Sigmoid colon (tissue), 7 donors: ENCODE measurements around the gene ZNF607. TPM values are rescaled to one million over a fixed set of nuclear protein-coding genes. Genes with fewer than 3 reads are reported as not detected.

ENCODE experiments used
- DNase-seq: peaks from one replicate; pipeline ENCODE4 v3.0.0-alpha.2; 2019
- H3K27ac ChIP-seq, 4 donors: fragments of 200-600 bp; sonication (generic); one replicate each; pipeline ENCODE4 v1.5.1; 2016 to 2019; ENCODE audit warnings: mild to moderate bottlenecking in 1 of 4
- H3K27me3 ChIP-seq, 3 donors: fragments of 200-600 bp; sonication (generic); one replicate each; pipeline ENCODE4 v1.5.1; 2019; ENCODE audit warnings: mild to moderate bottlenecking in 1 of 3
- H3K36me3 ChIP-seq, 4 donors: fragments of 200-600 bp; sonication (generic); one replicate each; pipeline ENCODE4 v1.5.1; 2016 to 2019
- H3K4me1 ChIP-seq, 4 donors: fragments of 200-600 bp; sonication (generic); one replicate each; pipeline ENCODE4 v1.5.1; 2017 to 2019
- H3K4me3 ChIP-seq, 4 donors: fragments of 200-600 bp; sonication (generic); one replicate each; pipeline ENCODE4 v1.5.1; 2017 to 2019; ENCODE audit warnings: mild to moderate bottlenecking in 2 of 4, moderate library complexity in 1 of 4
- H3K9me3 ChIP-seq, 4 donors: fragments of 200-600 bp in 3 of 4; sonication (generic) in 3 of 4; one replicate each; pipeline versions ENCODE4 v1.5.1 to v1.6.1; 2013 to 2019
- EP300 ChIP-seq, 4 donors: sonication (generic); formaldehyde crosslinking; IDR thresholded peaks; one replicate each; pipeline ENCODE4 v1.6.1; 2017; ENCODE audit warnings: antibody characterized with exemption in 4 of 4
- POLR2A ChIP-seq, 2 donors: fragments of 450-650 bp; IDR thresholded peaks; one replicate each; pipeline ENCODE4 v1.6.1; 2016; ENCODE audit warnings: antibody characterized with exemption in 2 of 2, mild to moderate bottlenecking in 2 of 2, moderate library complexity in 2 of 2
- POLR2AphosphoS5 ChIP-seq, 4 donors: sonication (generic); formaldehyde crosslinking; IDR thresholded peaks; one replicate each; pipeline ENCODE4 v1.6.1; 2017; ENCODE audit warnings: antibody characterized with exemption in 4 of 4
- WGBS, 2 donors: extraction: QIAGEN DNeasy Blood & Tissue Kit; methylation state at CpG; one replicate each; pipeline ENCODE4 v1.1.7; 2013; 5-methylcytosine and 5-hydroxymethylcytosine counted together
- intact Hi-C: fragments of 100-400 bp; cut with DNase I; formaldehyde crosslinking; loops from one replicate; pipeline ENCODE4 v1.15.1; 2023
- polyA plus RNA-seq, 3 donors: library from polyadenylated mRNA; stranded (reverse); fragments of 200-250 nt; gene quantifications; one replicate each; pipeline ENCODE4 v1.2.3, GENCODE V29; 2013
- total RNA-seq, 4 donors: library from RNA; depleted of rRNA; stranded (reverse); fragments of >200 nt; gene quantifications; one replicate each; pipeline ENCODE4 v1.1.0, GENCODE V29; 2016
- TF ChIP-seq, protein P1 (sequence below), 4 experiments: fragments of 450-650 bp in 3 of 4; fragments of 200-600 bp in 1 of 4; IDR thresholded peaks; one replicate each; pipeline ENCODE4 v1.5.1; 2016 to 2019; ENCODE audit warnings: antibody characterized with exemption in 4 of 4, mild to moderate bottlenecking in 3 of 4, moderate library complexity in 2 of 4
- donor health status: healthy with polysubstance abuse.
- donor health status: Bipolar disorder and iron deficiency.
- donor health status: healthy.

ZNF607 gene
- total and polyA plus RNA-seq, 7 donors: 0.60 to 7.2 (median 3.7) TPM

DNA sequence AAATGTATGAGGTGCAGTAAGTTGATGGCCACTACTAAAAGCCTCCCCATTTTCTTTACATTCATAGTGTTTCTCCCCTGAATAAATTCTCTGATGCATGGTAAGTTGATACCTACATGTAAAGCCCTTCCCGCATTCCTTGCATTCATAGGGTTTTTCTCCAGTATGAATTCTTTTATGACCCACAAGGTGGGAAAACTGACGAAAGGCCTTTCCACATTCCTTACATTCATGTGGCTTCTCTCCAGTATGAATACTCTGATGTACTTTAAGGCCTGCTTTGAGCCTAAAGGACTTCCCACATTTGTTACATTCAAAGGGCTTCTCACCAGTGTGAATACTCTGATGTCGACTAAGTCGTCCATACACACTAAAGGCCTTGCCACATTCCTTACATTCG is 20.5 kb downstream of the ZNF607 start:
- Histone ChIP-seq H3K4me3 (no peak overlapping the region), H3K36me3 (peaks cover 4 to 57% (median 14%) of the 10 kb centered on the region in 4 donors), H3K27me3 (no peaks in the 10 kb centered on the region), H3K4me1 (no peaks in the 10 kb centered on the region), H3K27ac (no peak overlapping the region), H3K9me3 (peaks cover 0 to 7% (median 0%) of the 10 kb centered on the region in 4 donors)
- intact Hi-C loops: no loop called here
- no peak for TF ChIP-seq POLR2A (IDR thresholded peaks at IDR 0.05)
- TF ChIP-seq, protein P1, sequence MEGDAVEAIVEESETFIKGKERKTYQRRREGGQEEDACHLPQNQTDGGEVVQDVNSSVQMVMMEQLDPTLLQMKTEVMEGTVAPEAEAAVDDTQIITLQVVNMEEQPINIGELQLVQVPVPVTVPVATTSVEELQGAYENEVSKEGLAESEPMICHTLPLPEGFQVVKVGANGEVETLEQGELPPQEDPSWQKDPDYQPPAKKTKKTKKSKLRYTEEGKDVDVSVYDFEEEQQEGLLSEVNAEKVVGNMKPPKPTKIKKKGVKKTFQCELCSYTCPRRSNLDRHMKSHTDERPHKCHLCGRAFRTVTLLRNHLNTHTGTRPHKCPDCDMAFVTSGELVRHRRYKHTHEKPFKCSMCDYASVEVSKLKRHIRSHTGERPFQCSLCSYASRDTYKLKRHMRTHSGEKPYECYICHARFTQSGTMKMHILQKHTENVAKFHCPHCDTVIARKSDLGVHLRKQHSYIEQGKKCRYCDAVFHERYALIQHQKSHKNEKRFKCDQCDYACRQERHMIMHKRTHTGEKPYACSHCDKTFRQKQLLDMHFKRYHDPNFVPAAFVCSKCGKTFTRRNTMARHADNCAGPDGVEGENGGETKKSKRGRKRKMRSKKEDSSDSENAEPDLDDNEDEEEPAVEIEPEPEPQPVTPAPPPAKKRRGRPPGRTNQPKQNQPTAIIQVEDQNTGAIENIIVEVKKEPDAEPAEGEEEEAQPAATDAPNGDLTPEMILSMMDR (IDR thresholded peaks at IDR 0.05): no peak
- no peak for TF ChIP-seq EP300 (IDR thresholded peaks at IDR 0.05)
- TF ChIP-seq POLR2AphosphoS5 (IDR thresholded peaks at IDR 0.05): no peak
- 94 to 97% methylated on average over 5 of the region's 5 CpGs for WGBS, 2 donors
- DNase-seq: no peak

DNA sequence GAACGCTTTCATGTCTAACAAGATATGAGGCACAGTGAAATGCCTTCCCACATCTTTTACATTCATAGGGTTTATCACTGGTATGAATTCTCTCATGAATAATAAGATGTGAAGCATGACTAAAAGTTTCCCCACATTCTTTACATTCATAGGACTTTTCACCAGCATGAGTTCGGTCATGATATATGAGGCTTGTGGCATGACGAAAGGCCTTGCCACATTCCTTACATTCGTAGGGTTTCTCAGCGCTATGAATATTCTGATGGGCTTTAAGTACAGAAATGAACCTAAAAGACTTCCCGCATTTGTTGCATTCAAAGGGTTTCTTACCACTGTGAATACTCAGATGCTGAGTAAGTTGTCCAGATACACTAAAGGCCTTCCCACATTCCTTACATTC is 21.3 kb downstream of the ZNF607 start:
- no peak overlapping the region for H3K27ac ChIP-seq
- no peaks in the 10 kb centered on the region for H3K27me3 ChIP-seq
- DNase-seq: no peak
- H3K4me1 ChIP-seq: no peaks in the 10 kb centered on the region
- no peak overlapping the region for H3K4me3 ChIP-seq
- peaks cover 0 to 7% (median 0%) of the 10 kb centered on the region in 4 donors for H3K9me3 ChIP-seq
- TF ChIP-seq POLR2A (IDR thresholded peaks at IDR 0.05) (no peak), POLR2AphosphoS5 (IDR thresholded peaks at IDR 0.05) (no peak), EP300 (IDR thresholded peaks at IDR 0.05) (no peak)
- TF ChIP-seq, protein P1 (IDR thresholded peaks at IDR 0.05): no peak
- intact Hi-C loops: no loop called here
- WGBS, 2 donors: 97% methylated on average over 6 of the region's 6 CpGs
- H3K36me3 ChIP-seq: peaks cover 4 to 49% (median 14%) of the 10 kb centered on the region in 4 donors

DNA sequence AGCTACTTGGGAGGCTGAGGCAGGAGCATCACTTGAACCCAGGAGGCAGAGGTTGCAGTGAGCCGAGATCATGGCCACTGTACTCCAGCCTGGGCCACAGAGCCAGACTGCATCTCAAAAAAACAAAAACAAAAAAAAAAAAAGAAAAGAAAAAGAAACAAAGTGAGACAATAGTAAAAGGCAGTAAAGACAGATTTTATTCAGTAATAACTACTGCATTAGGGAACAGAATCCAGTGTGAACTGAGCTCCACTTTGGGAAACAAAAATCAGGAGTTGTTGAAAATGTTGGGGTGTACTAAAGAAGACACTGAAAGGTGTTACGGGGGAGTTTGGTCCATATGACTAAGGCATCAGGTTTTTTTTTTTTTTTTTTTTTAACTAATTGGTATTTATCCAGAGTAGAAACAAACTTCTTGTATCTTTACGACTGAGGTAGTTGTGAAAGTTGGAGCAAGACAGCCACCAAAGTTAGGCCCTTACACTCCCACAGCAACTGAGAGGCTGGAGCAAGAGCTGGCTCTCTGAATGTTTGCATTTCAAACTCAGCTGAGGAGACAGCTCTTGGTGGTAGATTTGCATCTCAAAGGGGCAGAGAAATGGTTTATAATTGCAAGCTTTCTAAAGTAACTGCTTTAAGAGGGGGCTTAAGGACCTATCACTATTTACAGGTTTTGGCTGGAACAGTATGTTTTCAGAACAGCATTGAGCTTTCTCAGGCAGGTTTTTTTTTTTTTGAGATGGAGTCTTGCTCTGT is 24.2 kb downstream of the ZNF607 start:
- no peaks in the 10 kb centered on the region for H3K27me3 ChIP-seq
- H3K9me3 ChIP-seq: peaks cover 0 to 7% (median 0%) of the 10 kb centered on the region in 4 donors
- 85% methylated on average over 3 of the region's 3 CpGs for WGBS, 2 donors
- H3K4me1 ChIP-seq: peaks cover 0 to 9% (median 6%) of the 10 kb centered on the region in 4 donors
- TF ChIP-seq EP300 (IDR thresholded peaks at IDR 0.05): no peak
- TF ChIP-seq, protein P1 (IDR thresholded peaks at IDR 0.05): no peak
- TF ChIP-seq POLR2AphosphoS5 (IDR thresholded peaks at IDR 0.05): no peak
- TF ChIP-seq POLR2A (IDR thresholded peaks at IDR 0.05): no peak
- no peak for DNase-seq
- intact Hi-C loops: no loop called here
- H3K4me3 ChIP-seq: no peak overlapping the region
- no peak overlapping the region for H3K27ac ChIP-seq
- peaks cover 4 to 39% (median 12%) of the 10 kb centered on the region in 4 donors for H3K36me3 ChIP-seq

DNA sequence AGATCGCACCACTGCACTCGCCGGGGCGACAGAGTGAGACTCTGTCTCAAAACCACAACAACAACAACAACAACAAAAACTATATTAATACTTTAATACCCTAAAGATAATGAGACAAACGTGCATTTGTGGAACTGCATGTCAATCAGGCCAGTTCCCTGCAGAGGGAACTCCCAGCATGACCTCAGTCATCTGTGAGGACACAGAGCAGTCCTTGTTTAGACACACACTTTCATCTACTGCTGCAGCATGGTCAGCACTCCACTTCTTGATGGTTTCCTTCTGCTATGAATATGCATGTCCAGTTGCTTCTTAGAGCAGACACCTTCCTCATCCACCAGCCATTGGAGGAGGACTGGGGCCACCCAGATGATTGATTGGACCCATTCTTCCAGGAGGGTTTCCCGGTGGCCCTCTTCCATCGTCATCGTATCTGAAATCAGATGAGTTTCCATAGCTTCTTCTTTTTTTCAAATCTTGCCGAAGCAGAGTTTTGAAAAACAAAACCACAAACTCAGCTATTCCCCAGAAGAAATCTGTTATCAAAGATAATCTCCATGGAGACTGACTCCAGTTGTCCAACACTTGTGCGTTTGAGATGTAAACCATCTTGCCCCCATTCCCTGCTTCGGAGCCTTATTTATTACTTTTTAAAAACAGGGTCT is 26.5 kb downstream of the ZNF607 start:
- no peaks in the 10 kb centered on the region for H3K27me3 ChIP-seq
- H3K9me3 ChIP-seq: no peaks in the 10 kb centered on the region
- no peak for TF ChIP-seq POLR2A (IDR thresholded peaks at IDR 0.05)
- intact Hi-C loops: loop anchor here (2.0 to 5.0 kb wide), 3 partner anchors 26 to 96 kb away; partner anchors contain the start of genes ZFP30 and ZNF607
- H3K36me3 ChIP-seq: peaks cover 0 to 16% (median 0%) of the 10 kb centered on the region in 4 donors
- no peak overlapping the region for H3K27ac ChIP-seq
- peak overlapping the region in 1 of 4 donors; percentile 59 for H3K4me3 ChIP-seq
- 69 to 84% methylated on average over 11 of the region's 11 CpGs for WGBS, 2 donors
- H3K4me1 ChIP-seq: peaks cover 0 to 9% (median 6%) of the 10 kb centered on the region in 4 donors
- DNase-seq: no peak

DNA sequence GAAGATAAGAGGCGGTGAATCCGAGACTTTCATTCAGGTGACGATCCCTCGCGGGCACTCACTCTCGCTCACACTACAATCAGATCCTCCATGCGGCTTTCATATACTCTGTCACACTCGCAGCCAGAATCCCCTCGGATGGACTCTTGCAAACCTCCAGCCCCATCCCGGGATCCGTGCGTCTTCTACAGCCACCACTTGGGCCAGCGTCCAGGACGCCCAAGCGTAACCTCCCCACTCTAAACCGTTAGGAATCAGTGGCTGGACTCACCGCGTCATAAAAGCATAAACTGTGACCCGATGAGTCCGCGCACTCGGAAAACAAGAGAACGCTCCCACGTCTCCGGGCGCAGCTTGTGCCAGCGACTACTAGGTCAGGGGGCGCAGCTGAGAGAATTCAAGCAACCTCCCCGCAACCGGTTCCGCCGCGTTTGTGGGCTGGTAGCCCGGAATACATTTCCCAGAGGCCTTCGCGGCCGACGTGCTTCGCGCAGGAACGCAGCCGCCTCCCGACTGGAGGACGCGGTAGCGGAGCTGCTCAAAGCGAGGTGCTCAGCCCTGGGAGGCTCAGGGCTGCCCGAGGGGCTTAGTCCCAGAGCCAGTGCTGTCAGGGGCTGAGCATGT is 27.6 kb downstream of the ZNF607 start:
- Histone ChIP-seq H3K4me3 (peak overlapping the region; percentile 59 to 63 (median 62)), H3K27me3 (no peaks in the 10 kb centered on the region), H3K9me3 (no peaks in the 10 kb centered on the region), H3K4me1 (peaks cover 0 to 9% (median 6%) of the 10 kb centered on the region in 4 donors), H3K27ac (peak overlapping the region; percentile 82 to 88 (median 85)), H3K36me3 (peaks cover 0 to 6% (median 0%) of the 10 kb centered on the region in 4 donors)
- TF ChIP-seq, protein P1 (IDR thresholded peaks at IDR 0.05): no peak
- peak; percentile 48 to 87 (median 82) for TF ChIP-seq POLR2AphosphoS5 (IDR thresholded peaks at IDR 0.05)
- TF ChIP-seq POLR2A (IDR thresholded peaks at IDR 0.05): peak in 1 of 2 donors; percentile 32
- no peak for TF ChIP-seq EP300 (IDR thresholded peaks at IDR 0.05)
- DNase-seq: peak; percentile 90
- intact Hi-C loops: loop anchor here (2.0 to 5.0 kb wide), 3 partner anchors 27 to 95 kb away; partner anchors contain the start of genes ZFP30 and ZNF607
- WGBS, 2 donors: 1% methylated on average over 48 of the region's 48 CpGs
